Endothelial cell of umbilical vein (primary cell): ENCODE results near the gene STK38L. TPM values are rescaled to one million over a fixed set of nuclear protein-coding genes. Genes with fewer than 3 reads are reported as not detected.

Experiments used
- BruUV-seq: library from RNA; stranded (reverse); fragments of 400-500 nt; replicated peaks from 2 replicates; lab custom pipeline; 2021; lab: Mats Ljungman, UMichigan
- CTCF ChIA-PET: fragments of 300-600, 350-600 bp; sonication (Branson Sonifier 250); formaldehyde crosslinking; loops from one replicate; lab custom pipeline; 2021; ENCODE audit warnings: antibody characterized with exemption, inconsistent platforms; lab: Charles Lee
- POLR2A ChIA-PET: fragments of 300-600, 350-600 bp; sonication (Branson Sonifier 250); formaldehyde crosslinking; loops from one replicate; lab custom pipeline; 2021; ENCODE audit warnings: antibody characterized with exemption, inconsistent platforms; lab: Charles Lee
- DNase-seq: peaks from one replicate; pipeline ENCODE4 v3.0.0-alpha.2; 2011; ENCODE audit warnings: low read depth, low spot score
- FAIRE-seq: peaks from 2 replicates; lab custom pipeline; 2011; peaks lifted over from hg19 to GRCh38; lab: Jason Lieb, UNC
- H2AFZ ChIP-seq: 2 replicates; pipeline ENCODE4 v1.6.0; 2012; ENCODE audit warnings: low read depth, low read length, control low read depth, inconsistent platforms
- H3K27ac ChIP-seq: 2 replicates; pipeline ENCODE4 v1.5.1; 2011; ENCODE audit warnings: low read depth, mild to moderate bottlenecking, control low read depth, low read length, moderate library complexity; ENCODE audit not compliant: insufficient read depth
- H3K27me3 ChIP-seq, 2 experiments: 2 replicates each; pipeline versions ENCODE4 v1.6.0 to v1.6.1; 2011; ENCODE audit warnings: low read length in 2 of 2, mixed read lengths in 1 of 2; ENCODE audit not compliant: control insufficient read depth in 2 of 2, insufficient read depth in 2 of 2
- H3K36me3 ChIP-seq, 2 experiments: 2 replicates in 1 of 2; 3 replicates in 1 of 2; pipeline ENCODE4 v1.5.1; 2011; ENCODE audit warnings: low read length in 2 of 2, mild to moderate bottlenecking in 1 of 2, moderate library complexity in 1 of 2; ENCODE audit not compliant: control insufficient read depth in 2 of 2, insufficient read depth in 2 of 2; ENCODE audit errors: extremely low read depth in 1 of 2
- H3K4me1 ChIP-seq: 3 replicates; pipeline ENCODE4 v1.5.1; 2011; ENCODE audit warnings: mild to moderate bottlenecking, low read length; ENCODE audit not compliant: control insufficient read depth, insufficient read depth; ENCODE audit errors: extremely low read depth
- H3K4me2 ChIP-seq: 2 replicates; pipeline ENCODE4 v1.6.1; 2011; ENCODE audit warnings: low read length, control low read depth, mixed read lengths; ENCODE audit not compliant: insufficient read depth
- H3K4me3 ChIP-seq, 3 experiments: fragments of 200-600 bp in 1 of 3; sonication (generic), shearing (Covaris generic) in 1 of 3; replicated peaks in 1 of 3; 2 replicates each; pipeline ENCODE4 v1.5.1; 2011 to 2016; ENCODE audit warnings: control low read depth in 3 of 3, low read length in 3 of 3, mild to moderate bottlenecking in 2 of 3, inconsistent platforms in 1 of 3, low read depth in 1 of 3, moderate library complexity in 1 of 3; ENCODE audit not compliant: insufficient read depth in 1 of 3
- H3K79me2 ChIP-seq: 2 replicates; pipeline ENCODE4 v1.6.0; 2012; ENCODE audit warnings: low read length, inconsistent platforms; ENCODE audit not compliant: control insufficient read depth, insufficient read depth
- H3K9ac ChIP-seq: replicated peaks from 2 replicates; pipeline ENCODE3; 2011; ENCODE audit warnings: low read length, control low read depth; ENCODE audit not compliant: insufficient read depth; ENCODE audit errors: extremely low read depth
- H3K9me1 ChIP-seq: replicated peaks from 3 replicates; pipeline ENCODE4 v1.6.0; 2011; ENCODE audit warnings: mild to moderate bottlenecking, low read length; ENCODE audit not compliant: control insufficient read depth, insufficient read depth; ENCODE audit errors: extremely low read depth
- H3K9me3 ChIP-seq: replicated peaks from 2 replicates; pipeline ENCODE4 v1.5.1; 2012; ENCODE audit warnings: low read length, inconsistent platforms; ENCODE audit not compliant: control insufficient read depth, insufficient read depth
- H4K20me1 ChIP-seq: replicated peaks from 2 replicates; pipeline ENCODE3; 2011; ENCODE audit warnings: mild to moderate bottlenecking, low read length; ENCODE audit not compliant: control insufficient read depth, insufficient read depth; ENCODE audit errors: extremely low read depth
- CTCF ChIP-seq, 2 donors: IDR thresholded peaks; 1 replicate in 1 of 2; 2 replicates in 1 of 2; pipeline ENCODE4 v1.5.1; 2011; ENCODE audit warnings: low read length in 2 of 2, mild to moderate bottlenecking in 2 of 2, moderate library complexity in 2 of 2, control low read depth in 1 of 2, inconsistent platforms in 1 of 2, low read depth in 1 of 2; ENCODE audit not compliant: insufficient read depth in 1 of 2; ENCODE audit errors: extremely low read depth in 1 of 2
- EZH2 ChIP-seq: IDR thresholded peaks from 2 replicates; pipeline ENCODE4 v1.6.1; 2012; ENCODE audit warnings: borderline replicate concordance, low read depth, mild to moderate bottlenecking, moderate library complexity, low read length, inconsistent platforms; ENCODE audit not compliant: severe bottlenecking
- FOS ChIP-seq: IDR thresholded peaks from 2 replicates; pipeline ENCODE4 v1.6.1; 2011; ENCODE audit warnings: mild to moderate bottlenecking, low read length, moderate library complexity, borderline replicate concordance; ENCODE audit not compliant: insufficient read depth
- GATA2 ChIP-seq: IDR thresholded peaks from 2 replicates; pipeline ENCODE4 v1.7.0; 2011; ENCODE audit warnings: low read depth, mild to moderate bottlenecking, moderate library complexity, mixed read lengths, low read length; ENCODE audit not compliant: insufficient read length, insufficient read depth
- JUN ChIP-seq: IDR thresholded peaks from 2 replicates; pipeline ENCODE4 v1.6.1; 2011; ENCODE audit warnings: borderline replicate concordance, low read depth; ENCODE audit not compliant: insufficient read length, insufficient read depth
- MAX ChIP-seq: IDR thresholded peaks from 2 replicates; pipeline ENCODE4 v1.6.1; 2011; ENCODE audit not compliant: insufficient read depth, insufficient read length
- MYC ChIP-seq: IDR thresholded peaks from one replicate; pipeline ENCODE4 v1.6.1; 2011; ENCODE audit warnings: mild to moderate bottlenecking, low read depth, low read length
- POLR2A ChIP-seq: IDR thresholded peaks from 2 replicates; pipeline ENCODE4 v1.6.1; 2012; ENCODE audit warnings: low read depth, mild to moderate bottlenecking, control low read depth, low read length
- POLR2AphosphoS5 ChIP-seq: IDR thresholded peaks from 2 replicates; pipeline ENCODE4 v1.6.1; 2012; ENCODE audit warnings: low read depth, mild to moderate bottlenecking, control low read depth, low read length, moderate library complexity; ENCODE audit not compliant: insufficient read depth
- dilution Hi-C: fragments of 300-500 bp; cut with MboI; formaldehyde crosslinking; loops from one replicate; pipeline ENCODE4 v1.15.0; 2019; ENCODE audit warnings: low sequenced_read_pairs; ENCODE audit not compliant: extremely low pct_ligation_motif_present
- intact Hi-C: fragments of 100-400 bp; cut with micrococcal nuclease; formaldehyde crosslinking; loops from one replicate; pipeline ENCODE4 v1.10.0; 2022
- polyA plus RNA-seq, 4 experiments: library from polyadenylated mRNA; depleted of rRNA in 3 of 4; stranded (reverse) in 3 of 4; unstranded in 1 of 4; fragments of >200 nt; gene quantifications; 2 replicates each; pipeline versions ENCODE4 v1.2.1 to v1.2.3, GENCODE V29; 2011 to 2012; ENCODE audit warnings: missing spikeins in 1 of 4
- total RNA-seq: library from RNA; stranded (reverse); gene quantifications from 2 replicates; pipeline ENCODE4 v1.2.3, GENCODE V29; 2021

Gene STK38L
- total and polyA plus RNA-seq, 2 donors (not counting 3 experiments of a cell fraction or from before 2014, with no cell fraction given): 14.7 to 58.4 TPM

- no peak overlapping the region for H3K4me3 ChIP-seq
- H3K79me2 ChIP-seq: peaks cover 78% of the 10 kb centered on the region
- H4K20me1 ChIP-seq: no peaks in the 10 kb centered on the region
- no peaks in the 10 kb centered on the region for H3K9me1 ChIP-seq
- TF ChIP-seq CTCF (IDR thresholded peaks at IDR 0.05; ENCODE audit: extremely low read depth in 1 of 2, insufficient read depth in 1 of 2, low read depth in 1 of 2, low read length in 2 of 2) (no peak), FOS (no peak), POLR2AphosphoS5 (no peak), POLR2A (no peak)
- no peaks in the 10 kb centered on the region for H3K36me3 ChIP-seq
- H3K9me3 ChIP-seq: no peaks in the 10 kb centered on the region
- H2AFZ ChIP-seq: no peak overlapping the region
- intact Hi-C loops (no loop called here), dilution Hi-C loops (no loop called here)
- BruUV-seq: no TSS peak
- no peak overlapping the region for H3K9ac ChIP-seq
- H3K27ac ChIP-seq: no peak overlapping the region
- H3K4me1 ChIP-seq: peaks cover 23% of the 10 kb centered on the region
- no peaks in the 10 kb centered on the region for H3K27me3 ChIP-seq
- CTCF ChIA-PET: no interaction called here
- FAIRE-seq (no peak), DNase-seq (no peak)
- no peak overlapping the region for H3K4me2 ChIP-seq
- POLR2A ChIA-PET: no interaction called here
Measured at GRCh38 chr12:27344760-27345159, 100.7 kb downstream of the STK38L start.

- Histone ChIP-seq H3K4me1 (peaks cover 23% of the 10 kb centered on the region), H3K27ac (no peak overlapping the region), H3K27me3 (no peaks in the 10 kb centered on the region), H3K4me2 (no peak overlapping the region), H2AFZ (no peak overlapping the region), H3K9ac (no peak overlapping the region), H3K36me3 (no peaks in the 10 kb centered on the region), H3K9me1 (no peaks in the 10 kb centered on the region), H4K20me1 (no peaks in the 10 kb centered on the region), H3K4me3 (no peak overlapping the region), H3K9me3 (no peaks in the 10 kb centered on the region), H3K79me2 (peaks cover 78% of the 10 kb centered on the region)
- intact Hi-C loops (no loop called here), dilution Hi-C loops (no loop called here)
- BruUV-seq: no TSS peak
- no peak for DNase-seq
- TF ChIP-seq MAX (no peak), GATA2 (no peak), MYC (no peak), EZH2 (no peak), FOS (no peak), JUN (no peak), POLR2A (no peak), POLR2AphosphoS5 (no peak), CTCF (IDR thresholded peaks at IDR 0.05; ENCODE audit: extremely low read depth in 1 of 2, insufficient read depth in 1 of 2, low read depth in 1 of 2, low read length in 2 of 2) (no peak)
- no peak for FAIRE-seq
- CTCF ChIA-PET: no interaction called here
- POLR2A ChIA-PET: no interaction called here
Measured at GRCh38 chr12:27345376-27345775, 101.3 kb downstream of the STK38L start.
